VCaP (cell line): ENCODE data around the gene TMEM72.

Experiments used
- H3K27ac ChIP-seq: fragments of 450-650 bp; 2 replicates; pipeline ENCODE4 v1.5.1; 2017
- TF ChIP-seq, protein P1 (sequence below): fragments of 450-650 bp; conservative IDR thresholded peaks from 2 replicates; pipeline ENCODE4 v1.5.1; 2017; ENCODE audit warnings: mild to moderate bottlenecking, moderate library complexity

Gene TMEM72

GRCh38 chr10:44962870-44963738, 52.0 kb downstream of the TMEM72 start:
- H3K27ac ChIP-seq = no peak overlapping the region; the same call in 1 of the 2 replicates
- TF ChIP-seq, protein P1, sequence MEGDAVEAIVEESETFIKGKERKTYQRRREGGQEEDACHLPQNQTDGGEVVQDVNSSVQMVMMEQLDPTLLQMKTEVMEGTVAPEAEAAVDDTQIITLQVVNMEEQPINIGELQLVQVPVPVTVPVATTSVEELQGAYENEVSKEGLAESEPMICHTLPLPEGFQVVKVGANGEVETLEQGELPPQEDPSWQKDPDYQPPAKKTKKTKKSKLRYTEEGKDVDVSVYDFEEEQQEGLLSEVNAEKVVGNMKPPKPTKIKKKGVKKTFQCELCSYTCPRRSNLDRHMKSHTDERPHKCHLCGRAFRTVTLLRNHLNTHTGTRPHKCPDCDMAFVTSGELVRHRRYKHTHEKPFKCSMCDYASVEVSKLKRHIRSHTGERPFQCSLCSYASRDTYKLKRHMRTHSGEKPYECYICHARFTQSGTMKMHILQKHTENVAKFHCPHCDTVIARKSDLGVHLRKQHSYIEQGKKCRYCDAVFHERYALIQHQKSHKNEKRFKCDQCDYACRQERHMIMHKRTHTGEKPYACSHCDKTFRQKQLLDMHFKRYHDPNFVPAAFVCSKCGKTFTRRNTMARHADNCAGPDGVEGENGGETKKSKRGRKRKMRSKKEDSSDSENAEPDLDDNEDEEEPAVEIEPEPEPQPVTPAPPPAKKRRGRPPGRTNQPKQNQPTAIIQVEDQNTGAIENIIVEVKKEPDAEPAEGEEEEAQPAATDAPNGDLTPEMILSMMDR = peak; percentile 29; the same call in 1 of the 2 replicates

DNA sequence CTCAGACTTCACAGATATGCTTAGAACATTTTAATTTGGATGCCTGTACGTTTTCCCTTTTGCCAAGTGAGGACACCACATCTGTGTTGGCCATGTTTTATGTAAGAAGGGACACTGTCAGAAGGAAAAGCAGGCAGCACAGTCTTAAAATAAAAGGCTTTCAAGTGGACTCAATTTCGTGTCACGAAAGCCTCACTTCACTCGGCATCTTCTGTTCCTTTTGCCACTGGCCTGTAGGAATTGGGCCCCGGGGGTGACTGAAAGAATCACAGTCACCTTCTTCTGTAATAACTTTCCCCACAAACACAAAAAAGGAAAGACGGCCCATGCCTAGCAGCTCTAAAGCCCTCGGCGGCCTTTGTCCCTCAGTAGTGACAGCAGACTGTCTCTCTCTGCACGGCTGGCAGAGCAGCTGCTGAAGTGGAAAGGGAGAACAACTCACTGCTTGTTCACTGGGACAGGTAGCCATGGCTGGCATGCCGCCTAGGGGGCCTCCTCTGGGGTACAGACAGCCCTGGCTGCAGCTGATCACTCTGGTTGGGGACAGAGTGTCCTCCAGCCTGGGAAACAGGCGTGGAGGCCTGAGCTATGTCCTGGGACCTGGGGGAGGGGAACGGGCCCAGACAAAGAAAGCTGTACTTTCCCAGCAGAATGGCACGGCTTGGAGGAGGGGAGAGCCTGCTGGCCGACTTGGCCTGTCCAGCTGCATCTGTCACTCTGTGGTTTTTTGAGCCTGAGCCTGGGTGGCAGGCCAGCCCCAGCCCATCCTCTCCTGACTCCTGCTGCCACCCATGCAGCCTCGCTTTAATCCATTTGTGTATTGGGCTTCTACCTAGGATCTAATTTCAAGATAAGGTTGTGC, 52.9 kb downstream of the TMEM72 start:
- peak overlapping the region; percentile 40 for H3K27ac ChIP-seq
- TF ChIP-seq, protein P1 = no peak

DNA sequence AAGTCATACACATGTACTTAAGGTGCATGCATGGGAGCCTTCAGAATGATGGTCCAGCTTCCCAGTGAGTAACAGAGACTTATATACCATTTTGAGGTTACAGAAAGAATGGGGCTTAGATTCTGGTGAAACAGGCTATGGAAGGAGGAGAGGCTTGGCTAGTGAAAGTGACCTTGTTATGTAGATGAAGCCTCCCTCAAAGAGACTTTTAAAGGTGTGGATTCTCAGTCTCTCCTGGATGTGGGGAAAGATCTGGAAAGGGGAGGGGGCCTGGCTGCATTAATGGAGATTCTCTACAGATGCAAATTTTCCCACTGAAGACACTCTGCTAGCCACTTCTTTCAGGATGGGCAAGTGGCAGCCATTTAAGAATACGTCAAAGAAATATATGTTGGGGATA, 54.0 kb downstream of the TMEM72 start:
- H3K27ac ChIP-seq = no peak overlapping the region
- TF ChIP-seq, protein P1 = no peak

- H3K27ac ChIP-seq = no peak overlapping the region
- TF ChIP-seq, protein P1 = no peak
Measured at GRCh38 chr10:44965651-44966097, 54.5 kb downstream of the TMEM72 start.

DNA sequence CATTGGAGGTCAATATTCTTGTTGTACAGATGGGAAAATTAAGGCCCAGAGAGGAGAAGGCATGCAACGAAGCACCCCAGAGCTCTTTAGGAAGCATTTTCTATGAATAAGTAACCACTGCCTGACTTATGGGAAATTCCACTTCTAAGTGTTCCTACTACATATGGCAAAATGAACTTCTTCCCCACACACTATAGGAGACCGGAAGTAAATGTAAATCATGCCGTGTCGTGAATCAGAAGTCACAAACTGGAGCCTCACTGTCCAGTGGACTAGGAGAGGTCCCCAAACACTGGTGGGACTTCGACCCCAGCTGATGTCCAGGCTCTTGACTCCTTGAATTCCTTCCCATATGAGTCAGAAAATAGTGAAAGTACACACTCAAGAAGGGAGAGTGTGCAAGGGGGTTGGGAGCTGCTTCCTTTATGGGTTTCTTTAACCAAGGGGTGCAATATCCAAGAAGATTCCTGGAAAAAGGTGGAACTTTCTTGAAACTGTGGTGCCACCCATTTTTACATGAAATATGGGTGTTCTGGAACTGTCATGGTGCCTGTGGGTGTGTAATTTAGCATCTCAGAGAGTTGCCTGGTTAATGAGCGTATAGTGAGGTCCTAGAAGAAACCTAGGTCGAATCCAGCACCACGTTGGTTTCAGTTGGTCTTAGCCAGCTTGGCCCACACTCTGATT, 55.1 kb downstream of the TMEM72 start:
- H3K27ac ChIP-seq = no peak overlapping the region
- TF ChIP-seq, protein P1 = no peak

DNA sequence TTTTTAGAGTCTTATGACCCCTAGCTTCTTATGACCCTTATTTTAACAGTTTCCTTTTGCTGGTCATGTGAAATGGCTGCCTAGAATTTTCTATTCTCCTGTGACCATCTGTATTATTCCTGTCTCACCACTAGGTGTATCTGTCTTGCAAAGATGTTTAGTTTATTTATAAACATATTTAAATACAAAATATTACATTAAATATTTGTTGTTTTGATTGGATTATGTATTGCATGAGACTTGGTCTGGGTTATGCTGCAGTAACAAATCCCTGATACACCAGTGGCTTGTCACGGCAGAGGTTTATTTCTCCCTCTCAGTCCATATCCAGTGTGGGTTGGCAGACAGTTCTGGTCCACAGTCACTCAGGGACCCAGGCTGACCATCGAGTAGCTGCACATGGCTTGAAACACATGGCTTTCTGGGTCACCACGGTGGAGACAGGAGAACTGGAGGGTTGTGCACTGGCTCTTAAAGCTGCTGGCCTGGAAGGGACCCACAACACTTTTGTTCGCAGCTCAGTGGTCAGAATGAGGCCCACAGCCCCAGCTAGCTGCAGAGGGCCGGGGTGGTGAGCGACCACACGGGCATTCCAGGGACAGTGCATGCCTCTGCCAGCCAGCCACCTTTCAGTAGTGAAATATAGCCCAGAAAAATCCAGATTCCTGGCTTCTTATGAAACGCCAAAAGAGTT, 55.8 kb downstream of the TMEM72 start:
- TF ChIP-seq, protein P1 = peak; percentile 19; the same call in 1 of the 2 replicates
- H3K27ac ChIP-seq = no peak overlapping the region
